Adrenal gland (tissue), 12 donors: ENCODE data around the gene ATF2. TPM values are rescaled to one million over a fixed set of nuclear protein-coding genes. Genes with fewer than 3 reads are reported as not detected.
A peak's percentile ranks its signal among the peaks of the same experiment; 100 is the strongest.

Experiments used
- DNase-seq, 7 donors: peaks; one replicate each; pipeline ENCODE4 v3.0.0-alpha.2; 2019 to 2020
- H3K27ac ChIP-seq, 5 donors: fragments of 200-600 bp; sonication (generic) in 4 of 5; 1 replicate in 3 of 5; 2 replicates in 2 of 5; pipeline versions ENCODE4 v1.5.1 to v1.8.0; 2016 to 2020; ENCODE audit warnings: mild to moderate bottlenecking in 1 of 5
- H3K27me3 ChIP-seq: fragments of 200-600 bp; 2 replicates; pipeline ENCODE4 v1.8.0; 2021
- H3K36me3 ChIP-seq, 2 donors: fragments of 200-600 bp; replicated peaks in 1 of 2; 1 replicate in 1 of 2; 2 replicates in 1 of 2; pipeline versions ENCODE4 v1.5.1 to v1.8.0; 2018 to 2022
- H3K4me1 ChIP-seq, 2 donors: fragments of 200-600 bp; replicated peaks in 1 of 2; 1 replicate in 1 of 2; 2 replicates in 1 of 2; pipeline versions ENCODE4 v1.5.1 to v1.8.0; 2018 to 2021
- H3K4me3 ChIP-seq, 4 donors: fragments of 200-600 bp; sonication (generic) in 3 of 4; one replicate each; pipeline ENCODE4 v1.5.1; 2016 to 2018
- H3K9me3 ChIP-seq, 3 donors: fragments of 200-600 bp; sonication (generic) in 1 of 3; replicated peaks in 1 of 3; 1 replicate in 2 of 3; 2 replicates in 1 of 3; pipeline versions ENCODE4 v1.5.1 to v1.8.0; 2016 to 2021
- CTCF ChIP-seq, 6 experiments: fragments of 450-650 bp in 4 of 6; fragments of 200-600 bp in 2 of 6; sonication (generic) in 1 of 6; IDR thresholded peaks; 1 replicate in 5 of 6; 2 replicates in 1 of 6; pipeline versions ENCODE4 v1.5.1 to v1.8.0; 2016 to 2021; ENCODE audit warnings: antibody characterized with exemption in 6 of 6, mild to moderate bottlenecking in 2 of 6, moderate library complexity in 1 of 6
- POLR2A ChIP-seq, 2 donors: fragments of 450-650 bp; IDR thresholded peaks; one replicate each; pipeline ENCODE4 v1.6.1; 2017; ENCODE audit warnings: antibody characterized with exemption in 2 of 2, mild to moderate bottlenecking in 2 of 2, moderate library complexity in 1 of 2
- WGBS, 4 donors: extraction: QIAGEN DNeasy Blood & Tissue Kit in 2 of 4; methylation state at CpG; one replicate each; pipeline versions ENCODE4 v1.1.5 to v1.1.7; 2013 to 2017; 5-methylcytosine and 5-hydroxymethylcytosine counted together
- intact Hi-C, 2 donors: fragments of 100-400 bp; cut with DNase I; formaldehyde crosslinking; loops; one replicate each; pipeline versions ENCODE4 v1.14.1 to v1.15.0; 2022 to 2023
- polyA plus RNA-seq, 3 donors: library from polyadenylated mRNA; stranded (reverse); fragments of 200-250 nt in 2 of 3; fragments of 350-450 nt in 1 of 3; fragmentation: Illumina TruSeq in 1 of 3; extraction: RNeasy Lipid Tissue Mini Kit (QIAGEN cat#74804) in 1 of 3; gene quantifications; one replicate each; pipeline ENCODE4 v1.2.3, GENCODE V29; 2013 to 2014
- total RNA-seq, 9 donors: library from RNA; depleted of rRNA in 4 of 9; stranded (reverse); fragments of >200 nt in 4 of 9; fragments of 120-200 nt in 1 of 9; fragmentation: NEBNext Ultra II Directional in 1 of 9; extraction: Animal tissue kit (Norgen Biotek cat#: 25700) in 1 of 9; gene quantifications; one replicate each; pipeline versions ENCODE4 v1.1.0 to v1.2.4, GENCODE V29; 2013 to 2023
- donor health status: healthy with polysubstance abuse.
- donor health status: Bipolar disorder and iron deficiency.
- donor health status: DM: yes; HTN: yes; CAD: no.
- donor health status: DM: no; HTN: no; CAD: no.
- donor health status: DM: no; HTN: no; CAD: no.
- donor health status: DM: yes; HTN: yes; CAD: no.

Gene ATF2
- total and polyA plus RNA-seq, 12 donors, result 16.5 to 60.1 (median 51.4) TPM

GRCh38 chr2:175180701-175181103 lies 12.7 kb upstream of the ATF2 start:
- no peaks in the 10 kb centered on the region for H3K9me3 ChIP-seq
- peak overlapping the region; percentile 83 to 93 (median 87) for H3K27ac ChIP-seq
- 3 to 5% (median 3%) methylated on average over 10 of the region's 10 CpGs for WGBS, 4 donors
- TF ChIP-seq POLR2A (IDR thresholded peaks at IDR 0.05), result no peak
- no peak for TF ChIP-seq CTCF (IDR thresholded peaks at IDR 0.05)
- peak overlapping the region; percentile 77 to 96 (median 84) for H3K4me3 ChIP-seq
- peak; percentile 30 to 70 (median 46) for DNase-seq
- intact Hi-C loops, result loop anchor here (10.0 kb wide), 2 partner anchors 46 to 66 kb away; no protein-coding TSS in a partner anchor
- H3K4me1 ChIP-seq, result peaks cover 7 to 23% of the 10 kb centered on the region in 2 donors
- no peaks in the 10 kb centered on the region for H3K27me3 ChIP-seq
- H3K36me3 ChIP-seq, result peaks cover 0 to 36% of the 10 kb centered on the region in 2 donors

GRCh38 chr2:175176624-175177023 lies 8.6 kb upstream of the ATF2 start:
- Histone ChIP-seq H3K4me1 (peaks cover 7 to 23% of the 10 kb centered on the region in 2 donors), H3K9me3 (no peaks in the 10 kb centered on the region), H3K27ac (no peak overlapping the region), H3K36me3 (peaks cover 0 to 39% of the 10 kb centered on the region in 2 donors), H3K27me3 (no peaks in the 10 kb centered on the region), H3K4me3 (no peak overlapping the region)
- TF ChIP-seq CTCF (IDR thresholded peaks at IDR 0.05) (no peak), POLR2A (IDR thresholded peaks at IDR 0.05) (no peak)
- WGBS, 4 donors, result 64 to 76% (median 75%) methylated on average over 5 of the region's 5 CpGs
- no peak for DNase-seq
- intact Hi-C loops, result no loop called here

- 74 to 100% (median 86%) methylated on average over 1 of the region's 1 CpG for WGBS, 4 donors
- TF ChIP-seq CTCF (IDR thresholded peaks at IDR 0.05), result no peak
- TF ChIP-seq POLR2A (IDR thresholded peaks at IDR 0.05), result no peak
- Histone ChIP-seq H3K36me3 (peaks cover 0 to 39% of the 10 kb centered on the region in 2 donors), H3K4me3 (no peak overlapping the region), H3K9me3 (no peaks in the 10 kb centered on the region), H3K27me3 (no peaks in the 10 kb centered on the region), H3K4me1 (peaks cover 7 to 23% of the 10 kb centered on the region in 2 donors), H3K27ac (no peak overlapping the region)
- intact Hi-C loops, result no loop called here
- no peak for DNase-seq
These were observed 7.9 kb upstream of the ATF2 start for GRCh38 chr2:175175896-175176295.

- no peaks in the 10 kb centered on the region for H3K27me3 ChIP-seq
- 82 to 86% (median 84%) methylated on average over 2 of the region's 2 CpGs for WGBS, 4 donors
- peaks cover 0 to 39% of the 10 kb centered on the region in 2 donors for H3K36me3 ChIP-seq
- no peak overlapping the region for H3K4me3 ChIP-seq
- H3K27ac ChIP-seq, result no peak overlapping the region
- no peaks in the 10 kb centered on the region for H3K9me3 ChIP-seq
- intact Hi-C loops, result no loop called here
- H3K4me1 ChIP-seq, result peaks cover 3 to 20% of the 10 kb centered on the region in 2 donors
- no peak for TF ChIP-seq POLR2A (IDR thresholded peaks at IDR 0.05)
- TF ChIP-seq CTCF (IDR thresholded peaks at IDR 0.05), result no peak
- no peak for DNase-seq
These were observed 7.3 kb upstream of the ATF2 start for GRCh38 chr2:175175320-175175719.
